ENCODE measurements around the gene CCDC97.

The CCDC97 gene

GRCh38 chr19:41298348-41298964 is 11.5 kb upstream of the CCDC97 start:
- DNase-seq (ENCODE audit: low spot score), result no peak

- DNase-seq (ENCODE audit: low spot score), result no peak
These were observed 10.8 kb upstream of the CCDC97 start for GRCh38 chr19:41299046-41299754.

GRCh38 chr19:41299755-41300089 is 10.2 kb upstream of the CCDC97 start:
- DNase-seq (ENCODE audit: low spot score), result no peak

- DNase-seq (ENCODE audit: low spot score), result no peak
These were observed 9.4 kb upstream of the CCDC97 start for GRCh38 chr19:41300555-41300954.

- no peak for DNase-seq (ENCODE audit: low spot score)
These were observed 7.2 kb upstream of the CCDC97 start for GRCh38 chr19:41302624-41303351.

- DNase-seq (ENCODE audit: low spot score), result no peak
These were observed 6.0 kb upstream of the CCDC97 start for GRCh38 chr19:41303954-41304353.

- no peak for DNase-seq (ENCODE audit: low spot score)
These were observed 5.1 kb upstream of the CCDC97 start for GRCh38 chr19:41304706-41305483.

- DNase-seq (ENCODE audit: low spot score), result no peak
These were observed 3.8 kb upstream of the CCDC97 start for GRCh38 chr19:41305927-41306793.

- DNase-seq (ENCODE audit: low spot score), result no peak
These were observed 2.7 kb upstream of the CCDC97 start for GRCh38 chr19:41307090-41307875.

GRCh38 chr19:41307954-41308449 is 2.0 kb upstream of the CCDC97 start:
- no peak for DNase-seq (ENCODE audit: low spot score)

- peak; percentile 84 for DNase-seq (ENCODE audit: low spot score)
These were observed 1.4 kb upstream of the CCDC97 start for GRCh38 chr19:41308450-41309179.

- no peak for DNase-seq (ENCODE audit: low spot score)
These were observed 566 bp upstream of the CCDC97 start for GRCh38 chr19:41309180-41310032.

GRCh38 chr19:41311072-41311471 is 1.1 kb downstream of the CCDC97 start:
- no peak for DNase-seq (ENCODE audit: low spot score)

GRCh38 chr19:41311613-41312012 is 1.6 kb downstream of the CCDC97 start:
- DNase-seq (ENCODE audit: low spot score), result no peak

- no peak for DNase-seq (ENCODE audit: low spot score)
These were observed 6.4 kb downstream of the CCDC97 start for GRCh38 chr19:41316306-41316920.

GRCh38 chr19:41318696-41319499 is 8.9 kb downstream of the CCDC97 start:
- DNase-seq (ENCODE audit: low spot score), result no peak

GRCh38 chr19:41319500-41320184 is 9.7 kb downstream of the CCDC97 start:
- DNase-seq (ENCODE audit: low spot score), result no peak

Data from putamen (tissue), 1 donor.